ENCODE data around the gene SRMS. TPM values are rescaled to one million over a fixed set of nuclear protein-coding genes. Genes with fewer than 3 reads are reported as not detected.

Gene SRMS
- total RNA-seq, 4 donors from 2014 or later, result not detected

DNA sequence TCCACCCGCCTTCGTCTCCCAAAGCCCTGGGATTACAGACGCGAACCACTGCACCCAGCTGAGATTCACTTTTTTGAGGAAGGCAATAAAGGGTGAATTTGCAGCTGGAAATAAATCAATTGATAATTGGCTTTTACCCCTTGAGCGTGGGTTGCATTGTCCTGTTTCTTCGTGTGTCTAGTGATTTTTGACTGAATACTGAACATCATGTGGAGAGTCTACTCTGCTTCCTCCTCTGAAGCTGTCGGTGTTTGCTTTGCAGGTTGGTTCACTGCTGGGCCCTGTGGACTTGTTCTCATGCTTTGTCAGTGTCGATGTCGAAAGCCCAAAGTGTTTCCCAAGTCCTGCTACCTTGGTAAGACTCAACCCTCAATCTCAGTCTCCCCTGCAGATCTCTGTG is 42.9 kb downstream of the SRMS start:
- in situ Hi-C loops (cut with MboI; ENCODE audit: low sequenced_read_pairs in 4 of 4), result no loop called here
- intact Hi-C loops (cut with DNase I; ENCODE audit: low total_unique reads), result no loop called here

DNA sequence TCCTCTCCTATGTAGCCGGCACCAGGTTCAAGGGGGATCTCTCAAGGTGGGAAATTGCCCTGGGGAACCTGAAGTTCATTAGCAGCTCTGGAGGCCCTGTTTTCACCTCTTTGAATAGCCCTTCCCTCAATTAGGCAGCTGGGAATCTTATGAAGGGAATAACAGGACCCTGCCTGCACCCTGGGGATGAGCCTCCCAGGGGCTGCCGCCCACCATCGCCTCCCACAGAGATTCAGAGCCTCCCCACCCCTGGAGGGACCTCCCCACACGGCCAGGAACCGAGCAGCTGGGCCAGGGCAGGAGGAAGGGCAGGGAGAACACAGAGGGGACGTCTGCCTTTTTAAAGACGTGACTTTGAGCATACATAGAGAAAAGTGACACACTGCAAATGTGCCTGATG is 44.0 kb downstream of the SRMS start:
- no peaks in the 10 kb centered on the region for H3K27me3 ChIP-seq
- H3K27ac ChIP-seq, result peak overlapping the region in 3 of 4 donors; percentile 34 to 99 (median 53)
- in situ Hi-C loops (cut with MboI; ENCODE audit: low sequenced_read_pairs in 4 of 4), result no loop called here
- H3K9me3 ChIP-seq, result no peaks in the 10 kb centered on the region
- peaks cover 20 to 29% of the 10 kb centered on the region in 2 donors for H3K4me1 ChIP-seq
- H3K4me3 ChIP-seq, result no peak overlapping the region
- DNase-seq (peak in 1 of 2 donors; percentile 6), ATAC-seq (no peak)
- no peak for TF ChIP-seq POLR2A (IDR thresholded peaks at IDR 0.05)
- TF ChIP-seq, protein P1, sequence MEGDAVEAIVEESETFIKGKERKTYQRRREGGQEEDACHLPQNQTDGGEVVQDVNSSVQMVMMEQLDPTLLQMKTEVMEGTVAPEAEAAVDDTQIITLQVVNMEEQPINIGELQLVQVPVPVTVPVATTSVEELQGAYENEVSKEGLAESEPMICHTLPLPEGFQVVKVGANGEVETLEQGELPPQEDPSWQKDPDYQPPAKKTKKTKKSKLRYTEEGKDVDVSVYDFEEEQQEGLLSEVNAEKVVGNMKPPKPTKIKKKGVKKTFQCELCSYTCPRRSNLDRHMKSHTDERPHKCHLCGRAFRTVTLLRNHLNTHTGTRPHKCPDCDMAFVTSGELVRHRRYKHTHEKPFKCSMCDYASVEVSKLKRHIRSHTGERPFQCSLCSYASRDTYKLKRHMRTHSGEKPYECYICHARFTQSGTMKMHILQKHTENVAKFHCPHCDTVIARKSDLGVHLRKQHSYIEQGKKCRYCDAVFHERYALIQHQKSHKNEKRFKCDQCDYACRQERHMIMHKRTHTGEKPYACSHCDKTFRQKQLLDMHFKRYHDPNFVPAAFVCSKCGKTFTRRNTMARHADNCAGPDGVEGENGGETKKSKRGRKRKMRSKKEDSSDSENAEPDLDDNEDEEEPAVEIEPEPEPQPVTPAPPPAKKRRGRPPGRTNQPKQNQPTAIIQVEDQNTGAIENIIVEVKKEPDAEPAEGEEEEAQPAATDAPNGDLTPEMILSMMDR (IDR thresholded peaks at IDR 0.05 in 4 of 5, conservative IDR thresholded peaks at IDR 0.05 in 1 of 5), result no peak
- intact Hi-C loops (cut with DNase I; ENCODE audit: low total_unique reads), result no loop called here
- H3K36me3 ChIP-seq, result no peaks in the 10 kb centered on the region

More for the DNA sequence above, 42.9 kb downstream of the SRMS start:
- Histone ChIP-seq H3K27ac (no peak overlapping the region), H3K4me1 (peaks cover 26 to 30% of the 10 kb centered on the region in 2 donors), H3K27me3 (no peaks in the 10 kb centered on the region), H3K4me3 (no peak overlapping the region), H3K36me3 (no peaks in the 10 kb centered on the region), H3K9me3 (no peaks in the 10 kb centered on the region)
- no peak for TF ChIP-seq POLR2A (IDR thresholded peaks at IDR 0.05)
- TF ChIP-seq, protein P1 (IDR thresholded peaks at IDR 0.05 in 4 of 5, conservative IDR thresholded peaks at IDR 0.05 in 1 of 5), result no peak
- DNase-seq (no peak), ATAC-seq (no peak)

DNA sequence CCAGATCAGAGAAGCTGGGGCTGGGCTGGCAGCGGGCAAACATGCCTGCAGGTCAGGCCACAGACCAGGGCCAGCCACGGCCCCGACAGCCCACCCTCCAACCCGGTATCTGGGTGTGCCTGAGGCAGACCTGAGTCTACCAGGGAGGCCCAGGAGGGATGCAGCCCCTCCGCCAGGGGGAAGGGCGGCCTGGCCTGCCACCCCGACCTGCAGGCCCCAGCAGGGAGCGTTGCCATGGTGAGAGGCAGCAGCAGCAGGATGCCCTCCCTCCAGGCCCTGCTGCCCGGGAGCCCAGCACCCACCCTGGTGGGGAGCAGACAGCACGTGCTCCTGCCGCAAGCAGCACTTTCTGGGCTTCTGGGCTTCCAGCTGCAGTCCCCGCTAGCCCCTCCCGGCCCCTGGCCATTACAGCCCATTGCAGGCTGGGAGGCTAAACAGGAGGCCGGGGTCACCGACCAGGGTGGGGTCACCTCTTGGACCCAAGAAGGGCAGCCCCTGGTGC is 44.8 kb downstream of the SRMS start:
- no peaks in the 10 kb centered on the region for H3K9me3 ChIP-seq
- peak overlapping the region; percentile 94 to 100 (median 98) for H3K27ac ChIP-seq
- no peak for TF ChIP-seq POLR2A (IDR thresholded peaks at IDR 0.05)
- TF ChIP-seq, protein P1 (IDR thresholded peaks at IDR 0.05 in 4 of 5, conservative IDR thresholded peaks at IDR 0.05 in 1 of 5), result no peak
- H3K4me1 ChIP-seq, result peaks cover 20 to 29% of the 10 kb centered on the region in 2 donors
- no peak for DNase-seq
- no peaks in the 10 kb centered on the region for H3K36me3 ChIP-seq
- no peak overlapping the region for H3K4me3 ChIP-seq
- intact Hi-C loops (cut with DNase I; ENCODE audit: low total_unique reads), result no loop called here
- H3K27me3 ChIP-seq, result no peaks in the 10 kb centered on the region
- in situ Hi-C loops (cut with MboI; ENCODE audit: low sequenced_read_pairs in 4 of 4), result no loop called here
- ATAC-seq, result no peak

DNA sequence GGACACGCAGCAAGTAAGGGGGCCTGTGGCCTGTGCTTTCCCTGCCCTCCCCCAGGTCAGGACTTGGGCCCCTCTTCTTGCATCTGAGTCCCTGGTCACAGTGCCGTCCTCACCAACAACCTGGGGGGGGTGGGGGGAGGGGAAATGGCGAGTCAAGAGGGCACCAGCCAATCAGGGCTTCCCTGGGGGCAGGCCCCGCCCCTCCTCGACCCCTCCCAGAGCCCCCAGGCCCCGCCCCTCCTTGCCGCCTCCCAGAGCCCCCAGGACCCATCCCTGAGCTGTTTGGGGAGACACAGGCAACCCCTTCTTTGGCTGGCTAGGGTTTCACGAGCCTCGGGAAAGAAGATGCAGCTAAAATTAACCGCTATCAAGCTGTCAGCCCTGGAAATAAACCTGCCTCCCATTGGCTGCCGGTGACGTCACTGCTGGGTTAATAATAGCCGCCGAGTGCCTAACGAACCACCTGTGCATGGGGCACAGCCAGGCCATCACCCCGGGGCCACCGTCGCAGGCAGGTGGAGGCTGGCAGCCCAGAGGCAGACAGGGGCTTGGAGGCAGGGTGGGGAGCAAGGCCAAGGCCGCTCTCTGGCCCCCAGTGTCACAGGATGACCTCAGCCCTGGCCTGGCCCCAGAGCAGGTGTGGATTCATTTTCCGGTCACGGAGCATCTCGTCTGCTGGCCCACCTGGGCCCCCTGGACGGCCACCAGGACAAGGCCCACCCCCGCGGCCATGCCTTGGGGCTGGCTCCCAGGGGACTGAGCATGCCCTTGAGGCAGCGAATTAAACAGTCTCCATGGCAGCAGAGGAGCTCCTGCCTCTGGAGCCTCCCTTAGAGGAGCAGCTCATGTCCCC is 45.5 kb downstream of the SRMS start:
- DNase-seq (peak; percentile 90 to 96), ATAC-seq (peak; percentile 52 to 67)
- no peaks in the 10 kb centered on the region for H3K36me3 ChIP-seq
- H3K4me1 ChIP-seq, result peaks cover 20 to 34% of the 10 kb centered on the region in 2 donors
- peak overlapping the region in 1 of 4 donors; percentile 1 for H3K4me3 ChIP-seq
- intact Hi-C loops (cut with DNase I; ENCODE audit: low total_unique reads) (no loop called here), in situ Hi-C loops (cut with MboI; ENCODE audit: low sequenced_read_pairs in 4 of 4) (no loop called here)
- H3K27me3 ChIP-seq, result no peaks in the 10 kb centered on the region
- H3K9me3 ChIP-seq, result no peaks in the 10 kb centered on the region
- H3K27ac ChIP-seq, result peak overlapping the region; percentile 94 to 100 (median 98)
- TF ChIP-seq POLR2A (IDR thresholded peaks at IDR 0.05), result peak; percentile 84 to 86
- TF ChIP-seq, protein P1 (IDR thresholded peaks at IDR 0.05 in 4 of 5, conservative IDR thresholded peaks at IDR 0.05 in 1 of 5), result no peak

All from gastrocnemius medialis (tissue), 4 donors.